HG03457 (cell line): ENCODE results near the gene FHIT.

Source experiments
- ATAC-seq: cut with Tn5 transposase; IDR thresholded peaks from one replicate; pipeline ENCODE4 v1.9.1; 2021; ENCODE audit warnings: moderate number of reproducible peaks; ENCODE audit not compliant: unreplicated experiment

FHIT gene

DNA sequence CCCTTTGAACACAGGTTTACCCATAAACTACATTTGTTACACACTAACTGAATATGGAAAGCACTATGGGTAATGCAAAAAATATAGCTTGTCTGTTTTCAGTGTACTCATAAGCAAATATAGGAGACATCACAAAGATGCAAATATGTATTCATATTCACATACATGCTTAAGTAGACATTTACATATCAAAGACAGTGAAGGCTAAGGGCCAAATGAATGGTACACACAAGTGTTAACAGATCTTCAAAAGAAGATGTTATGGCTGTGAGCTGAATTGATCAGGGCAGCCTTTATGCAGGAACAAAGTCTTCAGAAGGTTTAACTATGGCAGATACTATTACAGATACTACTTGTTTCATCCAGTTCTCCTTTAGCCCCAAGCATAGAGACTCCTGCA, 384.1 kb downstream of the FHIT start:
- ATAC-seq: no peak

DNA sequence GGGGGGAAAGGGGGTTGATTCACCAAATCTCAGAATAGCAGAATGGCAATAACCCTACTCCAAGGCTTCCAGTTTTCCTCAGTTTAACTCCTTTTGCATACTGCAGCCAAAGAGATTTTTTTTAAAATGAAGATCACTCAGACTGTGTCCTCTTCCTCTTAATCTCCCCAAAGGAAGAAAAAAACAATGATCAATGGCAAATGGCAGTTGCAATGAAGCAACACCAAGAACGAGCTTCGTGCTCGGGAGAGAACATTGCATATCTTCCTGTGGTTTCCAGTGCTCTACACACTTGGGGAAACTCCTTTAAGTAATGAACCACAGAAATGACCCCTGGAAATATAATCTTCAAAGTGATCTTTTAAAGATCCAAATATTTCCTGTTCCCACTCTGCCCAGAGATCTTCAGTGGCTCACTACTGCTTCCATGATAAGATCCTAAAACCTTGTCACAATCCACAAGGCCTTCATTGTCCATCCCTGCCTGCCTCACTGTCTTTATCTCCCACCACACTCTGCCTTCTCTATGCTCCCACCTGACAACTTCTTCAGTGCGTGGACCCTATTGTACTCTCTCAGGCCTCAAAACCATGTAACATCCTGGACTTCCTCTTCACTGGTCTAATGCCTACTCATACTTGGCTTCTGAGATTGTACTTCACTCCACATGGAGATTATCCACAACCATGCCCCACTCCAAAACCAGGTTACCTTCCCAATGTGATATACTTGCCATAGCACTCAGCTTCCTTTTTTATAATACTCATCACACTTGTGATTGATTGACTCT, 394.8 kb downstream of the FHIT start:
- no peak for ATAC-seq

DNA sequence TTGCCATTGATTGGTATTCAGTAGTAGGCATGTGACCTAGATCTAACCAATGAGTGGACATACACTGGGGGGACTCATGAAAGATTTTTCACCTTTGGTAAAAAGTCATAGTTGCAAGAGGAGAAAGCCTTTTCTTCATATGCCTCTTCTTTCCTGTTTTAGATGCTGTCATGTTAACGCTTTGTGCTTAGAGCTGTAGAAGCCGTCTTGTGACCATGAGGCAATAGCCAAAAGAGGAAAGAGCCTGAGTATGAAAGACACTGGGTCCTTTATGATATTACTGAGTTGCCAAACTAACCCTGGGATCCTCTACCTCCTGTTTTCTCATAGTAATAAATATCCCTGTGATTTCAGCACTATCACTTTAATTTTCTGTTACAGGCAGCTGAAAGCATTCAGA, 396.0 kb downstream of the FHIT start:
- ATAC-seq: no peak

DNA sequence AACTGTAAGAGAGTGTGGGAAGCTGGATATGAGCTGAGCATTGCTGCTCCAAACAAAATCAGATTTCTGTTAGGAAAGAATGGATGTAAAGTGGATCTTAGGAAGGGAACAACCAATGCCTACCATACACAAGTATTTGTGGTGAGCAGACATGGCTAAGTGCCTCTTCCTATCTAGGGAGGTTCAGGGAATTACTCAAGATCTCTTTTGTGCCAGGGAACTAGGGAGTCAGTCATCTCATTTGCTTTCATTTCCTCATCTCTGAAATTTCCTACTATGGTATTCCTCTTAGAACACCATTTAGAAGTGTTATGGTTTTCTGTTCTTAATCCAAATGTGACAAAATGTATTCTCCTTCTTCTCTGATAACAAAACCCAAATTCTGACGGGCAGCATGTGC, 396.5 kb downstream of the FHIT start:
- ATAC-seq: no peak

DNA sequence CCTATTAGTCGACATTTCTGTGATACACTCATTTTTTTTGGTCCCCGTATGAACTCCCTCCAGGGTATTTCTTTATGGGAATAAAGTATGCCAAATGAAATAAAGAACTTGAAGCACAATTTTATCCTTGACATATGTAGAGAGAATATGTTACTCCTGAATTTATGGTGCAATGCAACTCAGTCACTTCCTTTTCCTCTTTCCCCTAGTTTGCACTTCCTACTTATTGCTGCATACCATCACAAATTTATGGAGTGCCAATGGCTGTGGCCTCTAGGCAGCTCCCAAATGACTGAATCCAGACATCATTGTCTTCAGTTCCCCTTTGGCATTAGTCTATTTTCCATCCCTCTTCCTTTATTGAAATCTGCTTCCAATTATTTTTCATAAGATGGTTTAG, 403.5 kb downstream of the FHIT start:
- no peak for ATAC-seq

DNA sequence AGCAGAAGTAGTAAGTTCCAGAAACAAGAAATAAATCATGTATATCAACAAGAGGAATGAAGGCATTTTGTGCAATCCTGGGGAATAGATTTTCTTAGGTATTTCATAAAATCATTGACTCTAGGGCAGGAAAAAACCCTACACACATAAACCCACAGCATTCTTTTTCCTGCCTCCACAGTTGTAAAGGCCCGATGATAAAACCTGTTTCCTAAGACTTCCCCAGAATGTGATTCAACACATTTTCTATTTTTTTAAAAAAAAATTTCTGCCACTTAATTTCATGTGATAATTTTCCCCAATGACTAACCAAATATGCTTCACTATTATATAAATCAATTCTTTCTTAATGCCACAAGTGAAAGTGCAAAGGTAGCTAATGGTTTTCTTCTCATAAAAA, 407.0 kb downstream of the FHIT start:
- no peak for ATAC-seq

DNA sequence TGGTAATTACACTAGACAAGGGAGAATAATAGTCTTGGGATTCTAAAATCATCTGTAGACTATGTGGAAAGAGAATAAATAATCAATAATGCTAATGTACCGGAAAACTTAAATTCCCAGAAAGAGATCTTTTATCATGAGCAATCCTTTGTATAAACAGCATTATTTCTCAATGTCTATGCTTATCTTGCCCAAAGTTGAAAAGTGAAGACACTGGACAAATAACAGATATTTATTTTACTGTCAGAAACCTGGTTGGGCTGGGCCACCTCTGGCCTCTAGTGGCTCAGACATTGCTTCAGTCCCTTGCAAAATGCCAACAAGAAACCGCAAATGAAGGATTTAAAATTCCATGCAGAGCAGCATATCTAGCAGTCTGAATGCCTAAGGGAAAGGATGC, 409.9 kb downstream of the FHIT start:
- ATAC-seq: no peak

DNA sequence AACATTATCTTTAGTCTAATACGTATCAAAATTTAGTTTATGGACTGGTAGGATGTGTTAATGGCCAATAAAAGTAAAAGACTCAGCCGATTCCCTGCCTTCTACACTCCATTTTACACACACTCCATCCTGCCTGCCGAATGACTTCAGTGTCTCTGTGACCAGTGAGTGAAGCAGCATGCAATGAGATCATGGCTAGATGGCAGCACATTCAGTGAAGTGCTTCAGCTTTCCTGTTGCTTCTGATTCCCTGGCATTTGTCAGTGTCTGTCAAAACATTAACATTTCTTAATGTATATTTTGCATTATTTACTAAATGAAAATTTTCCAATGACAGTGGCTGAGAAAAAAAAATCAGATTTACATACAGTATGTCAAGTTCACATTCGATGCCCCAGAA, 412.0 kb downstream of the FHIT start:
- no peak for ATAC-seq

DNA sequence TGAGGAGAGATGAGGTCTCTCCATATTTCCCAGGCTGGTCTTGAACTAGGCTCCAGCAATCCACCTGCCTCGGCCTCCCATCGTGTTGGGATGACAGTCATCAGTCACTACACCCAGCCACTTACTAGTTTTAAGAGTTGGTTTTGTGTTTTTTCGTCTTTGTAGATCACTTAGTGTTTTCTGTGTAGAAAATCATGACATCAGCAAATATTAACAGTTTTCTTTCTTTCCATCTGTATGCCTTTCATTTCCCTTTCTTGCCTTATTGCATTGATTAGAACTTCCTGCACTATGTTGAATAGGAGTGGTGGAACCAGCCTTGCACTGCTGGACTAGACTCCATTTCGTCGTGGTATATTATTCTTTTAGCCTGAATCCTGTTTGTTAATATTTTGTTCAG, 415.5 kb downstream of the FHIT start:
- ATAC-seq: no peak

DNA sequence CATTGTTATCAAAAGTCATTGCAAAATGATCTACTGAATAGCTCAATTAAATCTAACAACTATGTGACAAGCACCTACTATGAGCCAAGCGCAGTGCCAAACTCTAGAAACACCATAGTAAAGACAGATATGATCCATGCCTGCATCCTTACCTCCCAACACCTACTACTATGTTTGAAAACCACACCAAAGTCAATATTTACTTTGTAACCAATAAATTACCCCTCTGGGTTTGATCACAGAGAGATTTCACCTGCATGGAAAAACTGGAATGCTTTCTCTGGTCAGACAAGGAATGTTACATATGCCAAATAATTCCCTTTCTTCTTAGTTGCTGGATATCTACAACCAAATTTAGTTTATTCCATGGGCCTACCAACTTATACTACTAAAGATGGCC, 422.2 kb downstream of the FHIT start:
- ATAC-seq: no peak

DNA sequence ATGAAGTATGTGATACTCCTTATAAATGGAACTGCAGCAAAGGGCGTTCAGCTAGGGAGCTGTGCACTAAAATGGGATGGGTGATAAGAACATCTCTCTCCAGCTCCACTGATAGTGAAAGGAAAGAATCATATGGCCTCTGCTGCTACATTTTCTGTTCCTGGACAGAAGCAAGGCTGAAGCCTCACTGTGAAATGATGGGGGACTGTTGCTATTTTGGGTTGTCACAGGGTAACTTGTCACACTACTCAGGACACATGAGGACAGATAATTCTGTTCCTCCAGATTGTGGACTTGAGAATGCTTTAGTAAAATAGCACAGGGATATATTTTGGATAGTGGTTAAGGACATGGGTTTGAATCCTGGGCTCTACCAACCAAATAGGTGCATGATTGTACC, 423.6 kb downstream of the FHIT start:
- ATAC-seq: no peak

DNA sequence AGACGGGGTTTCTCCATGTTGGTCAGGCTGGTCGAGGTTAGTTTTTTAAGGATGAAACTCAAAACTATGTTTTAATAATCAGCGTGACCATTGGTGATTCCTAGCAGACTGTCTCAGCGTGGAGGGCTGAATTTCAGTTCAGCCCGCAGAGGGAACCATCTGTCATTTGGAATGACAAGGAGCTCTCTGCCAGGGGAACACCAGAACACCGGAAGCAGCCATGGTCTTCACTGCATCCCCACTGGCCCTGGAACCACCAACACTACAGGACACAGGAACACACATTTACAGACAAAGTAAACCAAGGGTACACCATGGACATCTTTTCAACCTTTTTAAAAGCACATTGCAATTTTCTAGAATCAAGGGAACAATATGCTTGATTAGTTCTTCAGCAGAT, 424.7 kb downstream of the FHIT start:
- ATAC-seq: no peak

DNA sequence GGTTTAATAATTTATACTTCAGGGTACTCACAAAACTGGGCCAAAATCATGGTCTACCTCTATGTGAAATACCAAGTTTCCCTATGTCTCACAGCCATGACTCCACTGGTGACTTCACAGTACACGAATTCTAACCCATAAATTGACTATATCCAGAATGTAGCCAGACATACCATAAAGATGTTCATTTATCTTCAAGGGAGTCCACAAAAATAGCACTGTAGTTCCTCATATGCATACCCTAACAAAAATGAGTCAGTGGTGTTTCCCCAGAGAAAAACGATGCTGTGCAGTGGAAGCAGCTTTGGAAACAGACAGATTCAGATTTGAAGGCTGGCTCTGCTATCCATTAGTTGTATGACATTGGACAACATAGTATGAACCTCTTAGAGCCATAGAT, 438.8 kb downstream of the FHIT start:
- no peak for ATAC-seq

DNA sequence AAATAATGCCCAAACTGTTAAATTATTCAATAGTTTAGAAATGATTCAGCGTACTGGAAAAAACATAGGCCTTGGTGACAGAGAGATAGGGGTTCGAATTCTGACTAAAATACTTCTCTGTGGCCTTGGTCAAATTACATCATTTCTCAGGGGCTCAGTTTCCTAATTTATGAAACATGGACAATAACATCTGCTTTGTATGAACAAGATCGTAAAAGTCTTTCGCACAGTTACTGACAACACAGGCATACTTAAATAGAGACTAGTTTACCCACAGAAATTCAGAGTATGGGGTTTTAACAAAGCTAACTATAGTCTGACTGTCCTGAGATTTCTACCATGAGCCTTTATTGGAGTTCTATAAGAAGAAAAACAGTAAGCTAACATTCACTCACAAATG, 440.4 kb downstream of the FHIT start:
- no peak for ATAC-seq

DNA sequence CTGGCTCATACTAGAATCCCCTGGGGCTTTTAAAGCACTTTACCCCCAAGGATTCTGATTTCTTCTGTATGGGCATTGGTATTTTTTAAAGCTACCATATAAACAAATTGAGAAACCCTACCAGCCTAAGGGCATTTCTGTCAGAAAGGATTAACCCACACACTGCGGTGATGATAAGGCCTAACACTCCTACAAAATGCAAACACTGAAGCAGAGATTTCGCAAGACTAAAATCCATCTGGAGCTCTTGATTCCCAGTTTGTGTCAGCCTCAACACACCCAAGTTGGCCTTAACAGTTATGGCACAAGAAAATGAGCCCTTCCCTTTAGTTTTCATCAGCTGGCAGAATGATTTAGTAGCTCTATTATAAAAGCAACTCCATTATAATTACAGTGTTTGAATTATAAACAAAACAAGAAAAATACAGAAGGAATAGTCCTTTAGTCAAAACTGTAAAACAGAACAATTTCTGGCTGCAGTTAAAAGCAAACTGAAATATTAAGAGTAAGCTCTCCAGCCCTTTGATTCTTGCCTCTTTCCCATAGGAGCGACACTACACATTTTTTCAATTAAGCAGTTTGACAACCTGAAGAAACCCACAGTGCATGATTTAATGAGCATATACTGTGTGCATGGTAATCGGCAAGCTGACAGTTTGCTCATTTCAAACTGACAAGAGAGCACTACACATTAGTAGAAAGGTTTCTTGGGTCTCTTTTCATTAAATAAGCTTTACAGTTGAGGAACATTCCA, 441.2 kb downstream of the FHIT start:
- ATAC-seq: no peak

DNA sequence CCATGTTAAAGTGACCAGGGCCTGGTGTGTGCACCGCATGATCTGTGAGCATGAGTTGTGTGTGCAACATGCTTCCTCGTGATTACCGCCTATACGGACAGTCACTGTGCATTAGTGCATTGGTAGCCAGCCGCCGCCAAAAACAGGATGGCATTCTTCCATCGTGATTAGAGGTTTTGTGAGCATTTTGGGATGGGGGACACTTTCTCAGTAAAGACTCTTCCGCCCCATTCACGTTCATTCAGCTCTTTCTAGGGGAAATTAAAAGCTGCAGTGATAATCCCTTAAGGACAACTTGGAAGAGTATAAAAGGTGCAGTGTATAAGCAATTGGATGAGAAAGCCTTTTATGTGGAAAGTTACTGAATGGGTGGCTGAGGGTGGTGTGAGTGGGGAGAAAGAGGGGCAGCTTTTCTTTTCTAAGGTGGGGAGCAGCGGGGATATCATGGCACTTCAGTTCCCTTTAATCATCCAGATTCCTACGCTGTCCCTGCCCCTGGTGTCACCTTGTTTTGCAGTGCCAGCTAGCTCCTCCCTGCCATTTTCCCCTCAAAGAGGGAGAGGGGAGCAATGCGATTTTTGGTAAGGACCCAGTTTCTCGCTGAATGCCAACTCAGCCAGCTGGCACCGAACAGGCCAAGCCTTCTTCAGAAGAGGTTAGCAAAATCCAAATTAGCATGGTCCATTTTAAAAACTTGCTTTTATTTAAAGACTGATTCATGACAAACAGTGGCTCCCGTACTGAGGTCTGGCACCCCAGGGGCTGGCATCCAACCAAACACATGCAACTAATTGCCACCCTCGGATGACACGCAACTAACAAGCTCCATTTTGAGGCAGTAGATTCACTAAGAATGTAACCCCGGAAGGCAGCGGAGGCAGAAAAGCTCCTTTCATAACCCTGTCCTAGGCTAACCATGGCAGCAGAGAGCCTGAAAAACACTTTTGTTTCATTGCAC, 447.8 kb downstream of the FHIT start:
- no peak for ATAC-seq

DNA sequence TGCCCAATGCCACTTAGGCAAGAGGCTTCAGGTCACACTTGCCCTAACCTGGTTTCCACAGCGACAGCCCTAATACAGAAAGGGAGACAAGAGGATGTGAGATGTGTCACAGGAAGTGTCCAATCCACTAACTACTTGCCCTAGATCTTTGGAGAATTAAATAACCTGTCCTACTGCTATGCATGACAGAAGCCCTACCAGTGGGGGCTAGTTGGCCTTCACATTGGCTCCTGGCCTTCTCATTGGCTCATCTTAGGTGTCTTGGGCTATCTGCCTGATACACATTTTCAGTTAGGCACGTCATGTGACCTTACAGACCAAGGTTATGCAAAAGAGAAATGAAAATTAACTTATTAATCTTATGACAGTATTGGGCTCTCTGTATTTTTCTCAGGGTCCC, 449.9 kb downstream of the FHIT start:
- ATAC-seq: no peak

DNA sequence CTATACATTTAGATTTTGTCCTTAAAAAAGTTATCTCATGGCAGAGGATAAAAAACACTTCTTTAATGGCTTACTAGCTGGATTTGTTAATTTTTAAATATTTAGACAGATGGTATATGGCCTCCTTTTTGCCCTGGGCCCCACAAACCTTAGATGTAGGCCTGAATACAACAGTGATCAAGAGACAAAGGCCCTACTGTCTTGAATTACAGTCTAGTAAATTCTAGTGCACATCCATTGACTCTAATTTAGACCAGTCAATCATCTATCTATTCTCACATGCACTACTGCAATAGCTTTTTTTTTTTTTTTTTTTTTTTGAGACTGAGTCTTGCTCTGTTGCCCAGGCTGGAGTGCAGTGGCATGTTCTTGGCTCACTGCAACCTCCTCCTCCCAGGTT, 452.8 kb downstream of the FHIT start:
- no peak for ATAC-seq

DNA sequence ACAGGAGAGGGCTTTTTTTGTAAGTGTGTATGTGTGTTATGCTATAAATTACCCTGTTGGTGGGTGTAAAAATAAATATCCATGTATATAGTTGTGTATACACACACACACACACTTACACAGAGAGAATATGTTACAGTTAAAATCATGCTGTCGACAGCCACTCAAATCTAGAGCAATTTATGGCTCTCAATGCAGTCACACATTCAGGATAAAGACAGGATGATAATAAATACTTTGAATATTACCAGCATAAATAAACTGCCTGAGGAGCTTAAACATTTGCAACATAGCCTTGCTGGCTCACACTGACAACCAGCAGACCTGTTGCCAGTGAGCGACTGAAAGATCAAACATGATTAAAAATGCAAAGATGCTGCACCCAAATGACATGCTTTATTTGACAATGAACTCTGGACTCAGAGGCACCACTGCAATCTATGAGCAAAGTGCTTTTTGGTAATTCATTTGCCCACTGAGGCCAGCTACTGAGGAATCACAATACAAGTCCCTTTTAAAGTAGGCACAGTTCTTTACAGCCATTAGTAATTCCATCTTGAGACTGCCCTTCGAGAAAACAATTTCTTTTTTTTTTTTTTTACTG, 458.9 kb downstream of the FHIT start:
- ATAC-seq: no peak

DNA sequence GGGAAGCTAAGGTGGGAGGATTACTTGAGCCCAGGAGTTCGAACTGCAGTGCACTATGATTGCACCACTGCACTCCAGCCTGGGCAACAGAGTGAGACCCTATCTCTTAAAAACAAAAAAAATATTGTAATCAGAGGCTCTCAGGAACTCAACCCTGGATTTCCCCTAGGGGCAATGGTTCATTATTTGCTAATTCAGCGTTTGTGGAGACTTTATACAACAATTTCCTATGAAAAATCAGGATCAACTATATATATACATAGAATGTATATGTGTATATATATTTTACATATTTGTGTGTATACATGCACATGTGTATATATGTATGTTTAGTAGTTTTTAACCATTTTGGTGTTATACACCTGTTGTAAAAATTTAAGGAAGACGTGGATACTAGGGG, 463.1 kb downstream of the FHIT start:
- no peak for ATAC-seq

DNA sequence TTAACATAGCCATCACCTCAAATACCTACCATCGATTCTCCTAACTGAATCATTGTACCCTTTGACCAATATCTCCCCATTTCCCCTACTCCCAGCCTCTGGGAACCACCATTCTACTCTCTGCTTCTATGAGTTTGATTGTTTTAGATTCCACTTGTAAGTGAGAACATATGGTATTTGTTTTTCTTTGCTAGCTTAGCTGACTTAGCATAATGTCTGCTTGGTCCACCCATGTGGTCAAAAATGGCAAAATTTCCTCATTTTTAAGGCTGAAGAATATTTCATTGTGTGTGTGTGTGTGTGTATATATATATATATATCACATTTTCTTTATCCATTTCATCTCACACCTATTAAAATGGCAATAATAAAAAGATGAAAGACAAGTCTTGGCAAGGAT, 469.3 kb downstream of the FHIT start:
- no peak for ATAC-seq
